ENCODE measurements around the gene SLC30A9. TPM values are rescaled to one million over a fixed set of nuclear protein-coding genes. Genes with fewer than 3 reads are reported as not detected.
A peak's percentile ranks its signal among the peaks of the same experiment; 100 is the strongest.

Gene SLC30A9
- total RNA-seq, 1 donor from 2014 or later: 44.6 TPM

GRCh38 chr4:42048394-42048793, 58.1 kb downstream of the SLC30A9 start:
- no peaks in the 10 kb centered on the region for H3K27me3 Mint-ChIP-seq (ENCODE audit: low read depth)
- H3K27ac Mint-ChIP-seq (ENCODE audit: unreplicated experiment): peak overlapping the region; percentile 27
- peaks cover 21% of the 10 kb centered on the region for H3K9me3 Mint-ChIP-seq (ENCODE audit: low read depth)
- H3K36me3 Mint-ChIP-seq (ENCODE audit: low read depth): peaks cover 23% of the 10 kb centered on the region
- no peak for DNase-seq (ENCODE audit: low spot score)
- H3K4me3 Mint-ChIP-seq (ENCODE audit: unreplicated experiment): no peak overlapping the region
- TF ChIP-seq, protein P1, sequence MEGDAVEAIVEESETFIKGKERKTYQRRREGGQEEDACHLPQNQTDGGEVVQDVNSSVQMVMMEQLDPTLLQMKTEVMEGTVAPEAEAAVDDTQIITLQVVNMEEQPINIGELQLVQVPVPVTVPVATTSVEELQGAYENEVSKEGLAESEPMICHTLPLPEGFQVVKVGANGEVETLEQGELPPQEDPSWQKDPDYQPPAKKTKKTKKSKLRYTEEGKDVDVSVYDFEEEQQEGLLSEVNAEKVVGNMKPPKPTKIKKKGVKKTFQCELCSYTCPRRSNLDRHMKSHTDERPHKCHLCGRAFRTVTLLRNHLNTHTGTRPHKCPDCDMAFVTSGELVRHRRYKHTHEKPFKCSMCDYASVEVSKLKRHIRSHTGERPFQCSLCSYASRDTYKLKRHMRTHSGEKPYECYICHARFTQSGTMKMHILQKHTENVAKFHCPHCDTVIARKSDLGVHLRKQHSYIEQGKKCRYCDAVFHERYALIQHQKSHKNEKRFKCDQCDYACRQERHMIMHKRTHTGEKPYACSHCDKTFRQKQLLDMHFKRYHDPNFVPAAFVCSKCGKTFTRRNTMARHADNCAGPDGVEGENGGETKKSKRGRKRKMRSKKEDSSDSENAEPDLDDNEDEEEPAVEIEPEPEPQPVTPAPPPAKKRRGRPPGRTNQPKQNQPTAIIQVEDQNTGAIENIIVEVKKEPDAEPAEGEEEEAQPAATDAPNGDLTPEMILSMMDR (IDR thresholded peaks at IDR 0.05): no peak
- H3K4me1 Mint-ChIP-seq (ENCODE audit: low read depth): peaks cover 16% of the 10 kb centered on the region

- Mint-ChIP-seq H3K4me1 (ENCODE audit: low read depth) (peaks cover 16% of the 10 kb centered on the region), H3K27ac (ENCODE audit: unreplicated experiment) (no peak overlapping the region), H3K4me3 (ENCODE audit: unreplicated experiment) (no peak overlapping the region), H3K36me3 (ENCODE audit: low read depth) (peaks cover 12% of the 10 kb centered on the region), H3K9me3 (ENCODE audit: low read depth) (peaks cover 2% of the 10 kb centered on the region), H3K27me3 (ENCODE audit: low read depth) (no peaks in the 10 kb centered on the region)
- TF ChIP-seq, protein P1 (IDR thresholded peaks at IDR 0.05): no peak
- DNase-seq (ENCODE audit: low spot score): no peak
Observed at GRCh38 chr4:42050516-42051249, 60.4 kb downstream of the SLC30A9 start.

DNA sequence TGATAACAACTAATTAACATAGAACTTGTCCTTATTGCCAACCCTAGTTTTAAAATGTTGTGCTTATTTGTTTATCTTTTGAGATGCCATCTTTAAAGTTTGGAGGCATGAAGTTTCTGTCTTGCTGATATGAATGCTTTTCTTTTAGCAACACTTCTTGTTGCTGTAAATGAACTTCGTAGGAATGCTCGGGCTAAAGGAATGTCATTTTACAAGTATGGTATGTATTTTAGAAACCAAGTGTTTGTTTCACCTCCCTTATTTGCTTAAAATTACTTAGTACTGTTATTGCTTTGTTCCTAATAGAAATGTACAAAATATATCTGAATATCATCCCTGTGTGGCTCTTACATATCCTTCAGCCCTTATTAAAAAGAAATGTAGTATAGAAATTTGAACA, 76.1 kb downstream of the SLC30A9 start:
- Mint-ChIP-seq H3K36me3 (ENCODE audit: low read depth) (peaks cover 11% of the 10 kb centered on the region), H3K9me3 (ENCODE audit: low read depth) (no peaks in the 10 kb centered on the region), H3K27me3 (ENCODE audit: low read depth) (no peaks in the 10 kb centered on the region), H3K27ac (ENCODE audit: unreplicated experiment) (no peak overlapping the region), H3K4me3 (ENCODE audit: unreplicated experiment) (no peak overlapping the region), H3K4me1 (ENCODE audit: low read depth) (no peaks in the 10 kb centered on the region)
- DNase-seq (ENCODE audit: low spot score): no peak
- TF ChIP-seq, protein P1 (IDR thresholded peaks at IDR 0.05): no peak

- TF ChIP-seq, protein P1 (IDR thresholded peaks at IDR 0.05): no peak
- Mint-ChIP-seq H3K4me3 (ENCODE audit: unreplicated experiment) (no peak overlapping the region), H3K27me3 (ENCODE audit: low read depth) (no peaks in the 10 kb centered on the region), H3K4me1 (ENCODE audit: low read depth) (no peaks in the 10 kb centered on the region), H3K36me3 (ENCODE audit: low read depth) (peaks cover 11% of the 10 kb centered on the region), H3K9me3 (ENCODE audit: low read depth) (no peaks in the 10 kb centered on the region), H3K27ac (ENCODE audit: unreplicated experiment) (no peak overlapping the region)
- no peak for DNase-seq (ENCODE audit: low spot score)
Observed at GRCh38 chr4:42067264-42067663, 76.9 kb downstream of the SLC30A9 start.

DNA sequence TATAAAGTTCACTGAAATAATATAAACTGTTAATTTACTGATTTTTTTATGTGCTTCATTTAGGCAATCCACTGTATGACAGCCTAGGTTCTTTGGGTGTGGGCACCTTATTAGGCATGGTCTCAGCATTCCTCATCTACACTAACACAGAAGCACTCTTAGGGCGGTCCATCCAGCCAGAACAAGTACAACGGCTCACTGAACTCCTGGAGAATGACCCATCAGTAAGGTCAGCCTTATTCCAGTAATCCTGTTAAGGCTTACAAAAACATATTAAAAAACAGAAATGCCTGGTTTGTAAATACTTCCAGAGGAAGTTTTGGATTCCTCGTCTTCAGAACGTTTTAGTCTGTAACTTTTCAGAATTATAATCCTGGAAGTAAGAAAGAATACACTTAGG, 80.1 kb downstream of the SLC30A9 start:
- no peak overlapping the region for H3K4me3 Mint-ChIP-seq (ENCODE audit: unreplicated experiment)
- H3K36me3 Mint-ChIP-seq (ENCODE audit: low read depth): peaks cover 11% of the 10 kb centered on the region
- no peaks in the 10 kb centered on the region for H3K9me3 Mint-ChIP-seq (ENCODE audit: low read depth)
- no peaks in the 10 kb centered on the region for H3K27me3 Mint-ChIP-seq (ENCODE audit: low read depth)
- TF ChIP-seq, protein P1 (IDR thresholded peaks at IDR 0.05): no peak
- no peak overlapping the region for H3K27ac Mint-ChIP-seq (ENCODE audit: unreplicated experiment)
- peaks cover 5% of the 10 kb centered on the region for H3K4me1 Mint-ChIP-seq (ENCODE audit: low read depth)
- DNase-seq (ENCODE audit: low spot score): no peak

All from chondrocyte (in vitro differentiated cells).